Measurements from ENCODE around the gene TRIP11.

DNA sequence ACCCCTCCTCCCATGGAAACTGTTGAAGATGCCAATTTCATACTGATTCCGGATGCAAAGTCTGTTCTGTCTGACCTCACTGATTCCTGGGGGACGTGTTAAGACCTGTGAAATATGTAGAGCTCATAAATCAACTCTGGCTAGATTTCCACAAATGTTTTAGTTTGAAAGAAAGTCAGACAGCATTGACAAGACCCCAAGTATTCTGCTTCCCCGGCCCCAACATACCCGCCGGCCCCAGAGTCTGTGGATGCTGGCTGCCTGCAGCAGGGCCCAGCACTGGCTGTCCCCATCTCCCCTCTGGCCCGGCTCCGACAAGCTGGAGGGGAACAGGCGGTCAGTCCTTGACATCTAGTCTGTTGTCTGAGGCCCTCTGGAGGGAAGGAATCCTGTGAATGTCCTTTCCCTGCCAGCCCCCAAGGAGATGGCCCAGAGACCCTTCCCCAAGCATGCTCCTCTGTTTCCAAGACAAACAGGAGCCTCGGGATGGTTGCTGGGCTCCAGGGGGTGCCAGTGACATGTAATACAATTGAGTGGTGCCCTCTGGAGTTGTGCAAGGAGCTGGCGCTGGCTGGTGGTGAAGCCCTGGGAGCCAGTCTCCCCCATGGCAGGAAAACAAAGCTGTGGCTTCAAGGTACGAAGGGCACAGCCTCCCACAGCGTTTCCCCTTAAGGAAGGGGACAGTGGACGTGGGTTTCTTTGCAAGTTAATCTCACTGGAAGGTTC lies 114.7 kb downstream of the TRIP11 start:
- TF ChIP-seq, protein P1, sequence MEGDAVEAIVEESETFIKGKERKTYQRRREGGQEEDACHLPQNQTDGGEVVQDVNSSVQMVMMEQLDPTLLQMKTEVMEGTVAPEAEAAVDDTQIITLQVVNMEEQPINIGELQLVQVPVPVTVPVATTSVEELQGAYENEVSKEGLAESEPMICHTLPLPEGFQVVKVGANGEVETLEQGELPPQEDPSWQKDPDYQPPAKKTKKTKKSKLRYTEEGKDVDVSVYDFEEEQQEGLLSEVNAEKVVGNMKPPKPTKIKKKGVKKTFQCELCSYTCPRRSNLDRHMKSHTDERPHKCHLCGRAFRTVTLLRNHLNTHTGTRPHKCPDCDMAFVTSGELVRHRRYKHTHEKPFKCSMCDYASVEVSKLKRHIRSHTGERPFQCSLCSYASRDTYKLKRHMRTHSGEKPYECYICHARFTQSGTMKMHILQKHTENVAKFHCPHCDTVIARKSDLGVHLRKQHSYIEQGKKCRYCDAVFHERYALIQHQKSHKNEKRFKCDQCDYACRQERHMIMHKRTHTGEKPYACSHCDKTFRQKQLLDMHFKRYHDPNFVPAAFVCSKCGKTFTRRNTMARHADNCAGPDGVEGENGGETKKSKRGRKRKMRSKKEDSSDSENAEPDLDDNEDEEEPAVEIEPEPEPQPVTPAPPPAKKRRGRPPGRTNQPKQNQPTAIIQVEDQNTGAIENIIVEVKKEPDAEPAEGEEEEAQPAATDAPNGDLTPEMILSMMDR (IDR thresholded peaks at IDR 0.05; ENCODE audit: low read length): no peak
- TF ChIP-seq EZH2 (optimal IDR thresholded peaks at IDR 0.05; ENCODE audit: low read depth, low read length): no peak

All from MM.1S (cell line).